ENCODE results near the gene HCN2.

HCN2 gene

GRCh38 chr19:593055-593454, 3.4 kb downstream of the HCN2 start:
- Histone ChIP-seq H3K36me3 (ENCODE audit: insufficient read depth, low read length) (no peaks in the 10 kb centered on the region), H3K4me3 (no peak overlapping the region), H3K27ac (no peak overlapping the region), H3K9me3 (ENCODE audit: low read depth, low read length) (no peaks in the 10 kb centered on the region; the same call in 1 of the 2 replicates), H3K9ac (ENCODE audit: insufficient read length) (no peak overlapping the region)
- TF ChIP-seq EZH2 (IDR thresholded peaks at IDR 0.05) (no peak), FOXP2 (optimal IDR thresholded peaks at IDR 0.05; ENCODE audit: control extremely low read depth, extremely low read length, insufficient read depth) (no peak), POLR2AphosphoS5 (IDR thresholded peaks at IDR 0.05; ENCODE audit: borderline replicate concordance, low read depth, low read length) (no peak)
- no peak for DNase-seq (ENCODE audit: low read depth, low spot score)

- no peaks in the 10 kb centered on the region; the same call in 1 of the 2 replicates for H3K9me3 ChIP-seq (ENCODE audit: low read depth, low read length)
- no peak overlapping the region for H3K9ac ChIP-seq (ENCODE audit: insufficient read length)
- no peak for DNase-seq (ENCODE audit: low read depth, low spot score)
- no peak overlapping the region for H3K4me3 ChIP-seq
- no peak overlapping the region for H3K27ac ChIP-seq
- TF ChIP-seq EZH2 (IDR thresholded peaks at IDR 0.05) (no peak), POLR2AphosphoS5 (IDR thresholded peaks at IDR 0.05; ENCODE audit: borderline replicate concordance, low read depth, low read length) (no peak)
- no peaks in the 10 kb centered on the region for H3K36me3 ChIP-seq (ENCODE audit: insufficient read depth, low read length)
Observed at GRCh38 chr19:593505-593904, 3.8 kb downstream of the HCN2 start.

DNA sequence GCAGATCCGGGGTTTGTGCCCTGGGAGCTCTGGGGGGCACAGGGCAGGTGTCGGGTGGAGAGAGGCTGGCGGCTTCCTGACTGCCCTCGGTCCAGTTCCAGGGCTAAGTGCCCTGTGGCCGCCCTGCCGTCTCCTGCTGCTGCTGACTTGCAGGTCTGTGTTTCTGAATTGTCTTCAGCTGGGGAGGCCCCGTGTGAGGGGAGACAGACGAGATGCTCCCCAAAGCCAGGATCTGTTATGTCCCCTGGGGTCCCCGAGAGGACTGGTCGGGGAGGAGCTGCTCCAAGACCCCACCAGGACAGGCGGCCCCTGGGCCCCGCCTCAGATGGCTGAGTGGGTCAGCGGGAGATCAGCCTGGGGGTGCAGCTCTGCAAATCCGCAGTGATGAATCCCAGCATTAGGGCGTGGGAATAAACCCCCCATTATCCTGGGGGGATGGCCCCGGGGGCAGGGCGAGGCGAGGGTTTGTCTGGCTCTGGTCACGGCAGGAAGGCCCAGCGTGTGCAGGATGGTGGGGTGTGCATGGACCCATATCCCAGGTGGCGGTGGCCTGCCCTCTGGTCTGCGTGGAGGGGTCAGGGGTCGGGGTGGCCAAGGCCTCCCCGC, 4.7 kb downstream of the HCN2 start:
- Histone ChIP-seq H3K4me3 (no peak overlapping the region), H3K36me3 (ENCODE audit: insufficient read depth, low read length) (no peaks in the 10 kb centered on the region), H3K9ac (ENCODE audit: insufficient read length) (no peak overlapping the region), H3K27ac (no peak overlapping the region), H3K9me3 (ENCODE audit: low read depth, low read length) (no peaks in the 10 kb centered on the region; the same call in 1 of the 2 replicates)
- no peak for DNase-seq (ENCODE audit: low read depth, low spot score)
- TF ChIP-seq FOXP2 (optimal IDR thresholded peaks at IDR 0.05; ENCODE audit: control extremely low read depth, extremely low read length, insufficient read depth) (no peak), EZH2 (IDR thresholded peaks at IDR 0.05) (no peak), POLR2AphosphoS5 (IDR thresholded peaks at IDR 0.05; ENCODE audit: borderline replicate concordance, low read depth, low read length) (no peak)

DNA sequence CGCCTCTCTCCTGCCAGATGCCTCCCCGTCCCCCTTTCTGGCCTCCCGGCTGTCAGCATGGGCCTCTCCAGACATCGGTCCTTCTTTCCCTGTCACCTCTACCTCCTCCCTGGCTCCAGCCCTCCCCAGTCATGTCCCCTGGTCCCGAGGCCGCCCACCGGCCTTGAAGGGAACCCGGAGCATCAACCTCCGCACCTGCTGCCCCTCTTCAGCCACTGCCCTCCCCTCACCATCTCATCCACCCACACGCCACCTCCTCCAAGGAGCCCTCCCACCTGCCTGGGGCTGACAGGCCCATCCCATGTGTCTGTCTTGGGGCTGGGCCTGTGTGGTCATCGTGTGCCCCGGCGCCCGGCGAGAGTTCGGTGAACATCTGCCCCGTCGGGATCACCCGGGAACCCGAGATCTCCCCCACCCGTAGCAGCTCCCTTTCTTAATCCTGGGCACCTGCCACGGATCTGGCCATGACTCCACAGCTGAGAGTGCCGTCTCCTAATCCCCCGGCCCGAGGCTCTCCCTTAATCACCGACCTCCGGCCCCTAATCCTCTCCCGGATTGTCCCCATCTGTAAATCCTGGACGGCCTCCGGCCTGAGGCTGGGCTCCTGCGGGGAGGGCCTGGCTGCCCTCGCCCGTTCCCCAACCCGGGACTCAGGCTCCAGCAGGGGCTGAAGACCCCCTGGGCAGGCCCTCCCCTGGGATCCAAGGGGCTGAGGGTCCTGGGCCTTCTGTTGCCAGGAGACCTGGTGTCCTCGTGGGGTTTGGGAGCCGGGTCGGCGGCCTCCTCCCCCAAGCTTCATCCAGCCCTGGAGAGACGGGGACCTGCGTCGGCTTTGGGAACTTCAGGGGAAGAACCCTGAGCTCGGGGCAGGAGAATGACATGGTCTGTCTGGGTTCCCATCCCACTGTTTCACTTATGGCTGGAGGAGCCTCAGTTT, 5.9 kb downstream of the HCN2 start:
- DNase-seq (ENCODE audit: low read depth, low spot score): no peak
- Histone ChIP-seq H3K4me3 (no peak overlapping the region), H3K9ac (ENCODE audit: insufficient read length) (no peak overlapping the region)

DNA sequence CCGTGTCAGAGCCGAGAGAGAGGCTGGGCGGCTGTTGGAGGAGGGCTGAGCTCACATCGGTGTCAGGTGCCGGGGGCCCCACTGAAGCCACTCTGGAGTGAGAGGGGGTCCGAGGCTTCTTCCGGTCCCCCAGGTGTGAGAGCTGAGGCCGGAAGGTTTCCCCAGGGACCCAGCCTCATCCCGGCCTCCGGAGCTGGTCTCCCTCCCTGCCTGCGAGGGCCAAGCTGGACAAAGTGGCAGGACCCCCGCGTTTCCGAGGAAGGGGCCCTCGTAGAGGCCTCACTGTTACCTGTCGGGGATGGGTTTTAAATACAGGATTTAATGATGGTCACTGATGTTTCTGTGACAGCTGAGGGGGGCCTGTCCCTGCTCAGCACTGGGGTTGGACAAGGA, 6.6 kb downstream of the HCN2 start:
- TF ChIP-seq POLR2AphosphoS5 (IDR thresholded peaks at IDR 0.05; ENCODE audit: borderline replicate concordance, low read depth, low read length) (no peak), FOXP2 (optimal IDR thresholded peaks at IDR 0.05; ENCODE audit: control extremely low read depth, extremely low read length, insufficient read depth) (no peak), EZH2 (IDR thresholded peaks at IDR 0.05) (no peak)
- no peak overlapping the region for H3K27ac ChIP-seq
- H3K9ac ChIP-seq (ENCODE audit: insufficient read length): no peak overlapping the region
- no peak for DNase-seq (ENCODE audit: low read depth, low spot score)
- H3K9me3 ChIP-seq (ENCODE audit: low read depth, low read length): no peaks in the 10 kb centered on the region; the same call in 1 of the 2 replicates
- H3K36me3 ChIP-seq (ENCODE audit: insufficient read depth, low read length): no peaks in the 10 kb centered on the region
- no peak overlapping the region for H3K4me3 ChIP-seq

More for the DNA sequence above, 5.9 kb downstream of the HCN2 start:
- TF ChIP-seq EZH2 (IDR thresholded peaks at IDR 0.05) (no peak), POLR2AphosphoS5 (IDR thresholded peaks at IDR 0.05; ENCODE audit: borderline replicate concordance, low read depth, low read length) (no peak), FOXP2 (optimal IDR thresholded peaks at IDR 0.05; ENCODE audit: control extremely low read depth, extremely low read length, insufficient read depth) (no peak)
- H3K9me3 ChIP-seq (ENCODE audit: low read depth, low read length): no peaks in the 10 kb centered on the region; the same call in 1 of the 2 replicates
- no peaks in the 10 kb centered on the region for H3K36me3 ChIP-seq (ENCODE audit: insufficient read depth, low read length)
- no peak overlapping the region for H3K27ac ChIP-seq

GRCh38 chr19:597406-598315, 8.0 kb downstream of the HCN2 start:
- TF ChIP-seq POLR2AphosphoS5 (IDR thresholded peaks at IDR 0.05; ENCODE audit: borderline replicate concordance, low read depth, low read length): 0 out of 2 replicates have a peak, but pooled peaks have one; percentile 45
- no peak for TF ChIP-seq FOXP2 (optimal IDR thresholded peaks at IDR 0.05; ENCODE audit: control extremely low read depth, extremely low read length, insufficient read depth)
- no peak for DNase-seq (ENCODE audit: low read depth, low spot score)
- H3K27ac ChIP-seq: no peak overlapping the region
- no peak overlapping the region for H3K4me3 ChIP-seq
- H3K9ac ChIP-seq (ENCODE audit: insufficient read length): no peak overlapping the region
- no peaks in the 10 kb centered on the region for H3K36me3 ChIP-seq (ENCODE audit: insufficient read depth, low read length)
- H3K9me3 ChIP-seq (ENCODE audit: low read depth, low read length): no peaks in the 10 kb centered on the region; the same call in 1 of the 2 replicates

DNA sequence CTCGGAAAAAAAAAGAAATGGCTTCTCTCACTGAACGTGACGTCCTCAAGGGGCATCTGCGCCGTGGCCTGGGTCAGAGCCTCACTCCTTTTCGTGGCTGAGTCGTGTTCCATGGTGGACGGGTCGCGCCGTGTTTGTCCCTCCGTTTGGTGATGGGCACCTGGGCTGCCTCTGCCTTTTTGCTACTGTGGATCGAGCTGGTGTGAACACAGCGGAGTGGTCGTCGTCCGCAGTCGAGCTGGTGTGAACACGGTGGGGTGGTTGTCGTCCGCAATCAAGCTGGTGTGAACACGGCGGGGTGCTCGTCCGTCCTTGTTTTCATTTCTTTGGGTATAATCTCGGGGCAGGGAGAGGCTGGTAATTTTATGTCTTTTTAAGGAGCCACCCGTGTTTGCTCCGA, 11.6 kb downstream of the HCN2 start:
- no peak for DNase-seq (ENCODE audit: low read depth, low spot score)
- Histone ChIP-seq H3K27ac (no peak overlapping the region), H3K4me3 (no peak overlapping the region)

More for the DNA sequence above, 11.6 kb downstream of the HCN2 start:
- Histone ChIP-seq H3K36me3 (ENCODE audit: insufficient read depth, low read length) (no peaks in the 10 kb centered on the region), H3K9me3 (ENCODE audit: low read depth, low read length) (no peaks in the 10 kb centered on the region; the same call in 1 of the 2 replicates), H3K9ac (ENCODE audit: insufficient read length) (no peak overlapping the region)
- TF ChIP-seq POLR2AphosphoS5 (IDR thresholded peaks at IDR 0.05; ENCODE audit: borderline replicate concordance, low read depth, low read length): no peak
- TF ChIP-seq FOXP2 (optimal IDR thresholded peaks at IDR 0.05; ENCODE audit: control extremely low read depth, extremely low read length, insufficient read depth): no peak
- no peak for TF ChIP-seq EZH2 (IDR thresholded peaks at IDR 0.05)

Measured in SK-N-MC (cell line).